Esophagus squamous epithelium (tissue), 4 donors: ENCODE data around the gene ARHGAP9.

Source experiments
- CTCF ChIP-seq, 6 experiments: fragments of 450-650 bp in 4 of 6; fragments of 200-600 bp in 2 of 6; sonication (generic) in 2 of 6; IDR thresholded peaks; one replicate each; pipeline ENCODE4 v1.5.1; 2016 to 2019; ENCODE audit warnings: antibody characterized with exemption in 6 of 6, mild to moderate bottlenecking in 4 of 6, moderate library complexity in 4 of 6
- POLR2A ChIP-seq, 4 donors: fragments of 450-650 bp; IDR thresholded peaks; one replicate each; pipeline ENCODE4 v1.6.1; 2017; ENCODE audit warnings: antibody characterized with exemption in 4 of 4, mild to moderate bottlenecking in 4 of 4, moderate library complexity in 3 of 4

- TF ChIP-seq CTCF (IDR thresholded peaks at IDR 0.05) (no peak), POLR2A (IDR thresholded peaks at IDR 0.05) (no peak)
Observed at GRCh38 chr12:57500213-57500612, 20.5 kb upstream of the ARHGAP9 start.
